T-cell (primary cell): ENCODE measurements around the gene CCT2. TPM values are rescaled to one million over a fixed set of nuclear protein-coding genes. Genes with fewer than 3 reads are reported as not detected.

ENCODE experiments used
- ATAC-seq, 4 experiments: fragments of 200-7000 bp in 3 of 4; fragments of 150-1000 bp in 1 of 4; cut with Tn5 transposase; replicated peaks in 1 of 4; 1 replicate in 3 of 4; 2 replicates in 1 of 4; pipeline ENCODE4 v1.10.0; 2021; ENCODE audit warnings: moderate library complexity in 3 of 4, mild to moderate bottlenecking in 2 of 4, moderate number of reproducible peaks in 1 of 4
- CTCF ChIA-PET, 2 donors: fragments of 300-600 bp; sonication (Branson Sonifier 250); formaldehyde crosslinking; loops; one replicate each; lab custom pipeline; 2022; ENCODE audit warnings: antibody characterized with exemption in 2 of 2; lab: Charles Lee
- POLR2A ChIA-PET, 2 donors: fragments of 300-600 bp; sonication (Branson Sonifier 250); formaldehyde crosslinking; loops; one replicate each; lab custom pipeline; 2022; ENCODE audit warnings: antibody characterized with exemption in 2 of 2; lab: Charles Lee
- DNase-seq, 35 experiments: peaks; one replicate each; pipeline versions ENCODE4 v3.0.0 to v3.0.0-alpha.2; 2013 to 2023
- H3K27ac ChIP-seq: one replicate; pipeline ENCODE4 v1.5.1; 2013; ENCODE audit warnings: low read length
- H3K27me3 ChIP-seq, 2 experiments: replicated peaks in 1 of 2; 1 replicate in 1 of 2; 2 replicates in 1 of 2; pipeline versions ENCODE4 v1.6.1 to v1.7.0; 2013; ENCODE audit warnings: low read length in 1 of 2, mixed read lengths in 1 of 2; ENCODE audit not compliant: control insufficient read depth in 2 of 2, insufficient read depth in 2 of 2; ENCODE audit errors: extremely low read depth in 1 of 2
- H3K36me3 ChIP-seq, 2 donors: 1 replicate in 1 of 2; 2 replicates in 1 of 2; pipeline versions ENCODE4 v1.6.1 to v1.7.0; 2013; ENCODE audit warnings: low read length in 1 of 2; ENCODE audit not compliant: control insufficient read depth in 2 of 2, insufficient read depth in 1 of 2; ENCODE audit errors: extremely low read depth in 1 of 2
- H3K4me1 ChIP-seq, 2 experiments: 1 replicate in 1 of 2; 2 replicates in 1 of 2; pipeline versions ENCODE4 v1.6.1 to v1.7.0; 2013; ENCODE audit warnings: low read length in 2 of 2, mixed read lengths in 1 of 2; ENCODE audit not compliant: insufficient read depth in 2 of 2, control insufficient read depth in 1 of 2; ENCODE audit errors: extremely low read depth in 1 of 2
- H3K4me3 ChIP-seq, 2 donors: 1 replicate in 1 of 2; 2 replicates in 1 of 2; pipeline versions ENCODE4 v1.5.1 to v1.7.0; 2013; ENCODE audit warnings: mild to moderate bottlenecking in 2 of 2, low read length in 1 of 2, moderate library complexity in 1 of 2; ENCODE audit not compliant: control insufficient read depth in 1 of 2; ENCODE audit errors: extremely low read depth in 1 of 2
- H3K9me3 ChIP-seq: 2 replicates; pipeline ENCODE4 v1.7.0; 2013
- H3K27ac Mint-ChIP-seq, 2 donors: one replicate each; pipeline ENCODE4 v1.8.0; 2020 to 2021; ENCODE audit warnings: mild to moderate bottlenecking in 2 of 2, mixed read lengths in 2 of 2
- H3K27me3 Mint-ChIP-seq, 2 donors: one replicate each; pipeline ENCODE4 v1.8.0; 2021 to 2022; ENCODE audit warnings: mixed read lengths in 2 of 2
- H3K36me3 Mint-ChIP-seq: one replicate; pipeline ENCODE4 v1.8.0; 2021; ENCODE audit warnings: mixed read lengths
- H3K4me1 Mint-ChIP-seq, 3 donors: one replicate each; pipeline ENCODE4 v1.8.0; 2020 to 2022; ENCODE audit warnings: mixed read lengths in 3 of 3, mild to moderate bottlenecking in 1 of 3
- H3K4me3 Mint-ChIP-seq, 3 donors: one replicate each; pipeline ENCODE4 v1.8.0; 2020 to 2022; ENCODE audit warnings: mild to moderate bottlenecking in 3 of 3, mixed read lengths in 3 of 3, moderate library complexity in 3 of 3
- H3K9me3 Mint-ChIP-seq, 3 donors: one replicate each; pipeline ENCODE4 v1.8.0; 2020 to 2022; ENCODE audit warnings: mixed read lengths in 3 of 3
- WGBS: methylation state at CpG from one replicate; pipeline ENCODE4 v1.1.5; 2013; ENCODE audit warnings: missing lambda C conversion rate; ENCODE audit not compliant: insufficient coverage; 5-methylcytosine and 5-hydroxymethylcytosine counted together
- total RNA-seq, 35 experiments: library from RNA in 6 of 35; stranded (reverse) in 6 of 35; fragments of 120-200 nt in 1 of 35; gene quantifications; one replicate each; pipeline versions ENCODE4 v1.2.1 to v1.2.4 and lab custom pipeline; 2013 to 2026

The CCT2 gene
- total RNA-seq, 5 donors from 2014 or later (not counting 1 experiment from before 2014, with no cell fraction given) = 108 to 183 (median 111) TPM

GRCh38 chr12:69648476-69648875 lies 63.2 kb downstream of the CCT2 start:
- no peak overlapping the region for H3K27ac ChIP-seq
- H3K27me3 ChIP-seq = no peaks in the 10 kb centered on the region
- ATAC-seq (no peak), DNase-seq (no peak)
- no peaks in the 10 kb centered on the region for H3K9me3 Mint-ChIP-seq
- no peak overlapping the region for H3K27ac Mint-ChIP-seq
- POLR2A ChIA-PET = no interaction called here
- H3K4me3 ChIP-seq = no peak overlapping the region
- CTCF ChIA-PET = no interaction called here
- no peaks in the 10 kb centered on the region for H3K9me3 ChIP-seq
- H3K36me3 Mint-ChIP-seq = no peaks in the 10 kb centered on the region
- peaks cover 13 to 16% of the 10 kb centered on the region in 2 donors for H3K27me3 Mint-ChIP-seq
- H3K36me3 ChIP-seq = no peaks in the 10 kb centered on the region
- H3K4me3 Mint-ChIP-seq = no peak overlapping the region
- H3K4me1 ChIP-seq = no peaks in the 10 kb centered on the region
- WGBS = 80% methylated on average over 3 of the region's 3 CpGs
- H3K4me1 Mint-ChIP-seq = no peaks in the 10 kb centered on the region

- DNase-seq (no peak), ATAC-seq (no peak)
- Mint-ChIP-seq H3K9me3 (no peaks in the 10 kb centered on the region), H3K27me3 (peaks cover 13 to 16% of the 10 kb centered on the region in 2 donors), H3K27ac (no peak overlapping the region), H3K4me3 (no peak overlapping the region), H3K4me1 (no peaks in the 10 kb centered on the region), H3K36me3 (no peaks in the 10 kb centered on the region)
- ChIA-PET POLR2A (no interaction called here), CTCF (interaction anchor here in 1 of 2 donors (1.4 kb wide), 1 partner anchor 10 kb away, joined by 4 read pairs; no protein-coding TSS in a partner anchor)
- Histone ChIP-seq H3K27ac (no peak overlapping the region), H3K36me3 (no peaks in the 10 kb centered on the region), H3K27me3 (no peaks in the 10 kb centered on the region), H3K9me3 (no peaks in the 10 kb centered on the region), H3K4me3 (no peak overlapping the region), H3K4me1 (no peaks in the 10 kb centered on the region)
- 75% methylated on average over 2 of the region's 4 CpGs for WGBS
Measured at GRCh38 chr12:69649529-69649928, 64.3 kb downstream of the CCT2 start.

Other genes starting within 250 kb of the CCT2 start
- gene LYZ, start 237.1 kb upstream of the CCT2 start, total RNA-seq = 10 to 100 TPM in 1 of 5 donors, 1 to 10 TPM in 4; 3.4 to 17.4 (median 5.0) TPM
- 10 to 100 TPM; 16.3 to 29.6 (median 21.5) TPM for gene YEATS4, start 225.7 kb upstream of the CCT2 start, total RNA-seq
- 10 to 100 TPM; 22.0 to 30.2 (median 26.2) TPM for gene FRS2, start 115.1 kb upstream of the CCT2 start, total RNA-seq
- not detected for gene LRRC10, start 25.4 kb downstream of the CCT2 start, total RNA-seq
- not detected for gene BEST3, start 113.8 kb downstream of the CCT2 start, total RNA-seq
- 10 to 100 TPM; 18.7 to 30.5 (median 20.7) TPM for gene RAB3IP, start 153.4 kb downstream of the CCT2 start, total RNA-seq
- not detected for gene MYRFL, start 239.8 kb downstream of the CCT2 start, total RNA-seq